ENCODE measurements around the gene INPP5F.

Gene INPP5F

DNA sequence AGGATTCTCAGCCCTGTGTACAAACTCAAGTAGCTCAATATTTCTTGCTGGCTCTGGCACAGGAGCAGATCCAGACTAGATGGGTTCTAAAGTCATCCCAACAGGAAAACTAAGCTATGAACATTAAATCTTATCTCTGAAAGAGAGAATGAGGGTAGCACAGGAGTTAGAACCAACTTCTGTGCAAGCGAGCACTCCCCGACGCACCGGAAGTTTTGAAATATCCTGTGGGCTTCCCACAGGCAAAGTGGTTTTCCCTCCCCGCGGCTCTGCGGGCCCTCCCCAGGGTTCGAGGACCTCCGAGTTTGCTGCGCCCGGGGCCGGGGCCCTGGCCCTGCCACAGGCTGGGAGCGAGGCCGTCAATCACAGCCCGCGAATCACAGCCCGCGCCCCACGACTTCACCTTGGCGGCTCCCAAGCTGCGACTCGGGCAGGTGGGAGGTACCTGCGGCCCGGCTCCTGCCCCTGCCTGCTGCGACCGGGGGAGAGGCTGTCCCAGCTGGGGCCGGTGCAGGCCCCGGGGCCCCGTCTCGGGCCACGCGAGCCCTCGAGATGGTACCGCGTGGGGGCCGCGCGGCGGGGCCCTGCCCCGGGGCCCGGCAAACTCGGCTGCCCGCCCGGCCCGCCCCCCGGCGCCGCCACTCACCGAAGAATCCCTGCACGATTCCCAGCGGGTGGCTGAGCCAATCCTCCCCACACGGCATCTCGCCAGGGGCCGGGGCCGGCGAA lies 146.2 kb downstream of the INPP5F start:
- DNase-seq, result peak; percentile 68

DNA sequence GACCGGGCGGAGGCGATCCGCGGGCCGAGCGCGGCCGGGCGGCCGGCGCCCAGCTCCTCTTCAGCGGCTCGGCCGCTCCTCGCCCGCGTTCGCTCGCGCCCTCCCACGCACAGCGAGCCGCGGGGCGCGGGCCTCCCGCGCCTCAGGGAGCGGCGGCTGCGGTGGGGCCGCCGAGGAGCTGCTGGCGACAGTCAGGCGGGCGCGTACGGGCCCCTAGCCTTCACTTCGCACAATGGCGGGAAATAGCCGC lies 146.7 kb downstream of the INPP5F start, which contains the start of gene MCMBP:
MCMBP (minus strand) TSS at position 234 of the 250 bp plus-strand sequence. CDS start 259 bp downstream, outside the sequence.
- DNase-seq, result no peak

DNA sequence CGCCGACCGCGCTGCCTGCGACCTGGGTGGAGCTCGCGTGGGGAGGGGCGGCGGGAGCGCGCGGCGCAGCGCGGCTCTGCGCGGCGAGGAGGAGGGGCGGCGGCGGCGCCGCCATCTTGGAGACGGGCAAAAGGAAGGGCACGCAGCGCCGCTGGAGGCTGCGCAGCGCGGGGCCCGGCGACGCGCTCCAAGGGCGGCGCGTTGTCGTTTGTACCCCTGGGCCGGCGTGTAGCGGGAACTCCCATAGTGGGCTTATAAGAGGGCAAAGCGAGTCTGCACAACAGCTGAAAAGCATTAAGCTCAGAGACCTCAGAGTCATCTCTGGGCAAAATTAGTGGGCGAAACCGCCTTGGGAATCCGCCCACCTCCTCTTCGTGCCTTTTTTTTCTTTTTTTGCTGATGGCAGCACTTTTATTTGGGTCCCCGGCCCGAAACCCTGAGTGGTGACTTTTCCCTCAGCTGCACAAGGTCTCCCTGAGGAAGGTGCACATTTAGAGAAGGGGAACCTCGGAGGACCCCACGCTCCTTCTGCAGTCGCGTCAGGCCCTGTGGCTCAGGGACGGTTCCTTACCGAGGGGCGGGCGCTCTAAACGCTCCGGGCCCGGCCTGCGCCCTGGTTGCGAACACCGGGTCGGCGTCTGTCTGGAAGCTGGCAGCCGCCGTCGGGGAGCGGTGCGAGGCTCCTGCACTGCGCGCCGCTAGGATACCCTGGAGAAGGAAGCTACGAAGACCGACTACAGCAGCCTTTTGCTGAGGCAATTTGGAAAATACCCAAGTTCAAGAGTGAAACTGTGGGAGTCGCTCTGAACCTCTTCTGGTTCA lies 147.2 kb downstream of the INPP5F start:
- peak; percentile 89 for DNase-seq

DNA sequence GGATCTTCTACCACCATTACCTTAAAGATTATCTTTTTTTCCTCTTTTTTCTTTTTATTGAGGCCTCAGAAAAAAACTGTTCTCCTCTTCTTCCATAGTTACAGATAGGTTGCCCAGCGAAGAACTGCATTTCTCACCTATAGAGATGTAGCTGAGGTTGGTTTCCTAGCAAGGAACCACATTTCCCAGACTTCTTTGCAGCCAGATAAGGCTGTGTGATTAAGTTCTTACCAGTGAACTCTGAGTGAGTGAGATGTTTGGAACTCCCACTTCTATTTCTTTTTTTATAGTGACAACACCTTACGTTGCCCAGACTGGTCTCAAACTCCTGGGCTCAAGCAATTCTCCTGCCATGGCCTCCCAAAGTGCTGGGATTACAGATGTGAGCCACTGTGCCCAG lies 152.7 kb downstream of the INPP5F start:
- DNase-seq, result no peak
